ENCODE measurements around the gene GAS2.

GAS2 gene

DNA sequence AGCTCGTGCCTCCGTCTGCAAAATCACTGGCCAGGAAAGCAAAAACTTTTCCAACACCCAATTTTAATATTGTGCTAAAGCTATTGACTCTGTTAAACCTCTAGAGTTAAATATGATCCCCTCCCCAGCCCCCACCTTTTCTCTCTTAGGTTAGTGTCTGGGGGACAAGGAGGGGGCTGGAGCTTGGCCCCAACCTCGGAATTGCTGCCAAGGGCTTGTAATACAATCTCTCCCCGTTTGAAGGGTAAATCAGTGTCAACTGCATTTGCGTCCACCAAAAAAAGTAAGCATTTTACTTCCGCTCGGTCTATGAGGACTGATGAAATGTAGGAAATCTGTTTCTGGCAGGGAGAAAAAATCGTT lies at the start of gene GAS2:
TSS of gene GAS2 (plus strand) at position 287 of the 363 bp plus-strand sequence. CDS start 8,259 bp downstream, outside the sequence.
- TF ChIP-seq, protein P1, sequence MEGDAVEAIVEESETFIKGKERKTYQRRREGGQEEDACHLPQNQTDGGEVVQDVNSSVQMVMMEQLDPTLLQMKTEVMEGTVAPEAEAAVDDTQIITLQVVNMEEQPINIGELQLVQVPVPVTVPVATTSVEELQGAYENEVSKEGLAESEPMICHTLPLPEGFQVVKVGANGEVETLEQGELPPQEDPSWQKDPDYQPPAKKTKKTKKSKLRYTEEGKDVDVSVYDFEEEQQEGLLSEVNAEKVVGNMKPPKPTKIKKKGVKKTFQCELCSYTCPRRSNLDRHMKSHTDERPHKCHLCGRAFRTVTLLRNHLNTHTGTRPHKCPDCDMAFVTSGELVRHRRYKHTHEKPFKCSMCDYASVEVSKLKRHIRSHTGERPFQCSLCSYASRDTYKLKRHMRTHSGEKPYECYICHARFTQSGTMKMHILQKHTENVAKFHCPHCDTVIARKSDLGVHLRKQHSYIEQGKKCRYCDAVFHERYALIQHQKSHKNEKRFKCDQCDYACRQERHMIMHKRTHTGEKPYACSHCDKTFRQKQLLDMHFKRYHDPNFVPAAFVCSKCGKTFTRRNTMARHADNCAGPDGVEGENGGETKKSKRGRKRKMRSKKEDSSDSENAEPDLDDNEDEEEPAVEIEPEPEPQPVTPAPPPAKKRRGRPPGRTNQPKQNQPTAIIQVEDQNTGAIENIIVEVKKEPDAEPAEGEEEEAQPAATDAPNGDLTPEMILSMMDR (conservative IDR thresholded peaks at IDR 0.05; ENCODE audit: control insufficient read depth, insufficient read depth, low read depth, low read length) = no peak
- no peak for DNase-seq (ENCODE audit: low read depth)
- H3K4me3 ChIP-seq (ENCODE audit: control insufficient read depth, low read depth, low read length) = no peak within 1 kb of the TSS

DNA sequence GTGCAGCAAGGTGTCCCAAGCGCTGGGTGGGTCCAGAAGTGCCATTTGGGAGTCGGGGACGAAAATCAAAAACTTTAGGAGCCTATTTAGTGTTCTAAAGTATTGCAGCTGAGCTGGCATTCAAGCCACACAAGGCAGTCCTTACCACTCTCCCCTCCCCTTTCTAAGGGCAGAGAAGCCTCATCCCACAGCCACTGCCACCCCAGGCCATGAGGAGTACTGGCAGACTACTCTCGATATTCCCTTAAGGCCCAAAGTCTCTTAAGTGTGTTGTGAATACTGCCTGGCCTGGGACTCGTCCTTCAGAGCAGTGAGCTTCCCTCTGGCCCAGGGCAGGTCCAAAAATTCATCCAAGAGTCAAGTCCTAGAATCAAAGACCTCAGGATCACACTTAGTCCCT lies 48.5 kb upstream of the GAS2 start:
- DNase-seq (ENCODE audit: low read depth) = no peak
- no peak overlapping the region for H3K4me3 ChIP-seq (ENCODE audit: control insufficient read depth, low read depth, low read length)
- TF ChIP-seq, protein P1 (conservative IDR thresholded peaks at IDR 0.05; ENCODE audit: control insufficient read depth, insufficient read depth, low read depth, low read length) = no peak

DNA sequence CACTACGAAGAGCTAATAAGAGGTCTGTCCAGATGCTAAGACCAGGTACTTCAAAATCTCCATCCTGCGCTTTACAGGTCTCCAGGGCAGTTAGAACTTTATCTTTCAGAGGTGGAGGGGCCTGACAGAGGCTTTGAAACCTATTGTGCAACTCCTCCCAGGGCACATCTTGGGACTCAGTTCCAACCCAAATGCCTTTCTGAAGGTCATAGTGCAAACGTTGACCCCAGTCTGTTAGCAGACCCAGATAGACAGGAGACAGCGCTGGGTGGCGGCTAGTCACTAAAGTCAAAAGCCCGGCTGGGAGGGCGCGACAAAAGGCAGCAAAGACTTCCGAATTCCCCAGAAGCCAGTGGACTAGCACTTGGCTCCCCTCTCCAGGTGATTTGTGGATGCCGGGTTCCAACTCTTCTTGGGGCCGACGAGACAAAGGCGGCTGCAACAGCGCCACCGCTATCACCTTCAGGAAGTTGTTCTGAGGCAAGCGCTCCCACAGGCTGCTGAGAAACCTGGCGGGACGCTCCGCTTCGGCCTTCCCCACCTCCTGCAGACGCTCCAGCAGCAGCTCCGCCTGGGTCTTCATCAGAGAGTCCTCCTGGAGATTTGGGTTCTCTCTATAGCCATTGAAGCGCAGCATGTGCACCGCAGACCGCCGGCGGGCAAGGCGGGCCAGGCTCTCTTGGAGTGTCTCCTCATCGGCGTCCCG lies 41.5 kb upstream of the GAS2 start:
- peak; percentile 57 for DNase-seq (ENCODE audit: low read depth)
- TF ChIP-seq, protein P1 (conservative IDR thresholded peaks at IDR 0.05; ENCODE audit: control insufficient read depth, insufficient read depth, low read depth, low read length) = peak; percentile 46
- peak overlapping the region; percentile 89 for H3K4me3 ChIP-seq (ENCODE audit: control insufficient read depth, low read depth, low read length)

DNA sequence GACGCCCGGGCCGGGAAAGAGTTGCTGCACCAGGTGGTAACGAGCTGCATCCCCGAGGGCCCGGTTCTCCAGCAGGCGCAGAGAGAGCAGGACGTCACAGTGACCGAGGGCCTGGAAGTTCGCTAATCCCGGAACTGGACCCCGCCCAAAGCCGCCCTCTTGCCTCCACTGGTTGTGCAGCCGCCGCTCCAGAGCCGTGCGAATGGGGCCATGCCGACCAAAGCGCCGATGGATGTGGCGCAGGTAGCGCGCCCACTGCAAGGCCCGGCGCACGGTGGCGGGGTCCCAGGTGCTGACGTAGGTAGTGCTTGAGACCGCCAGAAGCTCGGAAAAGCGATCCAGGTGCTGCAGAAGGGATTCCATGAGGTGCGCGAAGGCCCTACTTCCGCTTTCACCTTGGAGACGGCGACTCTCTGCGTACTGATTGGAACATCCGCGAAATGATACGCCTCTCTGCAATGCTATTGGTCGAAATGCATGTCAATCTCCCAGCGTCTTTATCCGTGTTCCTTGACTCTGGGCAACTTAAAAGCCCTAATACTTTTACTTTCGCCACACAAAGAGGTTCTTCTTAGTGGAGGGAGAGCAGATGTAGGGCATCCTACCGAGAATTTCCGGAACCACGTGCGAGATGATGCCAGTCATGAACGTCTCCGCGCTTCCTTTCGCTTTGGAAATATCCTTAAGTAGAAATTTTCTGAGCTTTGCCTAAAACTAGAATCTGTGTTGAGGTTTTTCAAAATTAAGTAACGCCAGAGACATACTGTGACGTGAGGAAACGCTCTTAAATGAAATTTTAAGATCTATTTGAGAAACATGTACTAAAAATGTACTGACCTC lies 40.7 kb upstream of the GAS2 start, which contains the start of gene FANCF:
TSS of gene FANCF (minus strand) at position 376 of the 840 bp plus-strand sequence. CDS start at position 363, 13 bp downstream.
- DNase-seq (ENCODE audit: low read depth) = peak; percentile 99
- H3K4me3 ChIP-seq (ENCODE audit: control insufficient read depth, low read depth, low read length) = peak within 1 kb of the TSS; percentile 89
- TF ChIP-seq, protein P1 (conservative IDR thresholded peaks at IDR 0.05; ENCODE audit: control insufficient read depth, insufficient read depth, low read depth, low read length) = no peak

DNA sequence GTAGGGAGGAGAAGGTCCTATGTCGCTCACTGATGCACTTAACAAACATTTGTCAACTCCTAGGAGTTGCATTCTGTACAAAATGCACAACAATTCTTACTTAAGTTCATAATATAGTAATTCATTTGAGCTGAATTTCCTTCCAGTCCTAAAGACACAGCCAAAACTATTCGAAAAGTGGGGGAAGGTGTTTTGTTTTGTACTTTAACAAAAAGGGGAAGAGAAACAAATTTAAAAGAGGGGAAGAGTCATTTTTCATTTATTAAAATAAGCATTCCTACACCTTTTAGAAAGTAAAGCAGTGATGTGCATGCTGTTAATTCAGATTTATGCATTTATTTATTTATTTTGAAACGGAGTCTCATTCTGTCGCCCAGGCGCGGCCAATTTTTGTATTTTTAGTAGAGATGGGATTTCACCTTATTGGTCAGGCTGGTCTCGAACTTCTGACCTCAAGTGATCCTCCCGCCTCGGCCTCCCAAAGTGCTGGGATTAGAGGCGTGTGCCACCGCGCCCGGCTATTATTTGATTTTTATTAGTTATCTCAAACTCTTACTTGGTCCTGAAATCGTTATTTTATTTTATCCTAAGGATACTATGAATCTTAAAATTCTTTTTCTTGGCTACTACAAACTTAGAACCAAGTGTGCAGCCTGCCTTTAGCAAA lies 39.7 kb upstream of the GAS2 start:
- DNase-seq (ENCODE audit: low read depth) = no peak
- TF ChIP-seq, protein P1 (conservative IDR thresholded peaks at IDR 0.05; ENCODE audit: control insufficient read depth, insufficient read depth, low read depth, low read length) = no peak
- H3K4me3 ChIP-seq (ENCODE audit: control insufficient read depth, low read depth, low read length) = no peak overlapping the region

DNA sequence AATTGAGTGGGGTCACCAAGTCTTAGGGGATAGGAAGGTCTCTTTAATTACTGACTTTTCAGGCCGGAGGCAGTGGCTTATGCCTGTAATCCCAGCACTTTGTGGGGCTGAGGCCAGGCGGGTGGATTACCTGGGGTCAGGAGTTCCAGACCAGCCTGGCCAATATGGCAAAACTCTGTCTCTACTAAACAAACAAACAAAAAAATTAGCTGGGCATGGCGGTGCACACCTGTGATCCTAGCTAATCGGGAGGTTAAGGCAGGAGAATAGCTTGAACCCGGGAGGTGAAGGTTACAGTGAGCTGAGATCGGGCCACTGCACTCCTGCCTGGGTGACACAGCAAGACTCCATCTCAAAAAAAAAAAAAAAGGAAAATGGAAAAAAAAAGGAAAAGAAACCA lies 39.0 kb upstream of the GAS2 start:
- TF ChIP-seq, protein P1 (conservative IDR thresholded peaks at IDR 0.05; ENCODE audit: control insufficient read depth, insufficient read depth, low read depth, low read length) = no peak

More for the DNA sequence above, 39.0 kb upstream of the GAS2 start:
- DNase-seq (ENCODE audit: low read depth) = no peak
- no peak overlapping the region for H3K4me3 ChIP-seq (ENCODE audit: control insufficient read depth, low read depth, low read length)

Measured in fibroblast of mammary gland (primary cell).